Kidney (tissue), 14 donors: ENCODE measurements around the gene STX16. TPM values are rescaled to one million over a fixed set of nuclear protein-coding genes. Genes with fewer than 3 reads are reported as not detected.

Experiments used
- DNase-seq, 5 donors: peaks; one replicate each; pipeline ENCODE4 v3.0.0-alpha.2; 2013 to 2020
- FAIRE-seq: peaks from 2 replicates; lab custom pipeline; 2012; peaks lifted over from hg19 to GRCh38; lab: Jason Lieb, UNC
- H3K27ac ChIP-seq, 2 donors: one replicate each; pipeline ENCODE4 v1.7.0; 2013; ENCODE audit warnings: low read depth in 2 of 2, low read length in 2 of 2, inconsistent platforms in 1 of 2
- H3K27me3 ChIP-seq: one replicate; pipeline ENCODE4 v1.7.1; 2013; ENCODE audit warnings: low read length, inconsistent platforms; ENCODE audit not compliant: control insufficient read depth, insufficient read depth
- H3K36me3 ChIP-seq, 3 donors: one replicate each; pipeline versions ENCODE4 v1.7.0 to v1.7.1; 2013; ENCODE audit warnings: low read length in 3 of 3, control low read depth in 1 of 3, inconsistent platforms in 1 of 3; ENCODE audit not compliant: insufficient read depth in 3 of 3, control insufficient read depth in 2 of 3
- H3K4me1 ChIP-seq, 3 donors: one replicate each; pipeline versions ENCODE4 v1.7.0 to v1.7.1; 2013; ENCODE audit warnings: low read length in 3 of 3, inconsistent platforms in 1 of 3, low read depth in 1 of 3; ENCODE audit not compliant: control insufficient read depth in 2 of 3, insufficient read depth in 2 of 3
- H3K4me3 ChIP-seq, 3 donors: one replicate each; pipeline versions ENCODE4 v1.7.0 to v1.8.1; 2013; ENCODE audit warnings: low read length in 3 of 3, control low read depth in 1 of 3, inconsistent platforms in 1 of 3
- H3K9ac ChIP-seq, 3 donors: one replicate each; pipeline versions ENCODE4 v1.7.0 to v1.7.1; 2013; ENCODE audit warnings: low read length in 3 of 3, control low read depth in 1 of 3, inconsistent platforms in 1 of 3
- H3K9me3 ChIP-seq, 3 donors: one replicate each; pipeline versions ENCODE4 v1.7.0 to v1.7.1; 2013; ENCODE audit warnings: low read length in 3 of 3, control low read depth in 1 of 3, inconsistent platforms in 1 of 3; ENCODE audit not compliant: control insufficient read depth in 2 of 3, insufficient read depth in 1 of 3
- CTCF ChIP-seq: IDR thresholded peaks from 3 replicates; pipeline ENCODE4 v1.5.1; 2012; ENCODE audit warnings: mild to moderate bottlenecking, moderate library complexity, borderline replicate concordance; ENCODE audit not compliant: insufficient read depth; ENCODE audit errors: extremely low read depth
- intact Hi-C: fragments of 100-400 bp; cut with DNase I; formaldehyde crosslinking; loops from one replicate; pipeline ENCODE4 v1.11.1; 2022
- polyA plus RNA-seq: library from polyadenylated mRNA; stranded (reverse); fragments of 350-450 nt; fragmentation: Illumina TruSeq; extraction: RNeasy Lipid Tissue Mini Kit (QIAGEN cat#74804); gene quantifications from one replicate; pipeline ENCODE4 v1.2.3, GENCODE V29; 2014; ENCODE audit warnings: low read depth, low replicate concordance; ENCODE audit not compliant: insufficient read depth
- total RNA-seq: library from RNA; stranded (reverse); fragmentation: NEBNext Ultra II Directional; extraction: Animal tissue kit (Norgen Biotek cat#: 25700); gene quantifications from one replicate; pipeline ENCODE4 v1.2.1, GENCODE V29; 2021
- donor health status: control.
- donor health status: control.
- donor health status: control.
- donor health status: control.
- donor health status: control.
- donor health status: DM: yes; HTN: yes; CAD: no.
- donor health status: Normal renal cell carcinoma (clear cell type).

STX16 gene
- total and polyA plus RNA-seq, 2 donors from 2014 or later: 20.6 to 60.7 TPM

GRCh38 chr20:58675641-58676040 lies 24.6 kb downstream of the STX16 start:
- Histone ChIP-seq H3K27me3 (no peaks in the 10 kb centered on the region), H3K9ac (no peak overlapping the region), H3K27ac (no peak overlapping the region), H3K4me1 (no peaks in the 10 kb centered on the region), H3K36me3 (peaks cover 10 to 40% (median 33%) of the 10 kb centered on the region in 3 donors), H3K4me3 (no peak overlapping the region), H3K9me3 (no peaks in the 10 kb centered on the region)
- no peak for TF ChIP-seq CTCF
- DNase-seq: no peak
- intact Hi-C loops: no loop called here
- no peak for FAIRE-seq

- no peak for FAIRE-seq
- H3K36me3 ChIP-seq: peaks cover 8 to 37% (median 30%) of the 10 kb centered on the region in 3 donors
These were observed 25.1 kb downstream of the STX16 start for GRCh38 chr20:58676161-58676560.

GRCh38 chr20:58677079-58677604 lies 26.1 kb downstream of the STX16 start:
- intact Hi-C loops: no loop called here
- Histone ChIP-seq H3K27ac (no peak overlapping the region), H3K9ac (no peak overlapping the region), H3K36me3 (peaks cover 7 to 37% (median 30%) of the 10 kb centered on the region in 3 donors), H3K4me1 (no peaks in the 10 kb centered on the region), H3K4me3 (no peak overlapping the region), H3K9me3 (no peaks in the 10 kb centered on the region), H3K27me3 (no peaks in the 10 kb centered on the region)
- peak in 1 of 5 donors; percentile 55 for DNase-seq
- no peak for TF ChIP-seq CTCF
- FAIRE-seq: no peak

More at GRCh38 chr20:58676161-58676560, 25.1 kb downstream of the STX16 start:
- no peak overlapping the region for H3K27ac ChIP-seq
- no peaks in the 10 kb centered on the region for H3K4me1 ChIP-seq
- no peak for TF ChIP-seq CTCF
- no peak overlapping the region for H3K4me3 ChIP-seq
- H3K9ac ChIP-seq: no peak overlapping the region
- H3K9me3 ChIP-seq: no peaks in the 10 kb centered on the region
- H3K27me3 ChIP-seq: no peaks in the 10 kb centered on the region
- intact Hi-C loops: no loop called here
- DNase-seq: no peak

GRCh38 chr20:58677808-58678207 lies 26.7 kb downstream of the STX16 start:
- no peak overlapping the region for H3K4me3 ChIP-seq
- intact Hi-C loops: no loop called here
- DNase-seq (no peak), FAIRE-seq (no peak)
- H3K9me3 ChIP-seq: no peaks in the 10 kb centered on the region
- H3K4me1 ChIP-seq: no peaks in the 10 kb centered on the region
- H3K27ac ChIP-seq: no peak overlapping the region
- peaks cover 5 to 35% (median 30%) of the 10 kb centered on the region in 3 donors for H3K36me3 ChIP-seq
- H3K9ac ChIP-seq: no peak overlapping the region
- TF ChIP-seq CTCF: no peak
- no peaks in the 10 kb centered on the region for H3K27me3 ChIP-seq
